ENCODE data around the gene CLCNKB. TPM values are rescaled to one million over a fixed set of nuclear protein-coding genes. Genes with fewer than 3 reads are reported as not detected.

The CLCNKB gene
- total RNA-seq, 1 donor from 2014 or later, result not detected

- DNase-seq (ENCODE audit: extremely low spot score in 2 of 2), result no peak
- H3K27ac ChIP-seq, result peak overlapping the region; percentile 63
- H3K4me3 ChIP-seq, result no peak overlapping the region
- H3K36me3 ChIP-seq, result no peaks in the 10 kb centered on the region
- TF ChIP-seq CTCF (IDR thresholded peaks at IDR 0.05) (no peak), POLR2AphosphoS5 (IDR thresholded peaks at IDR 0.05; ENCODE audit: insufficient read depth in 1 of 2, low read depth in 1 of 2) (no peak), POLR2A (IDR thresholded peaks at IDR 0.05) (no peak)
- H3K4me1 ChIP-seq, result peaks cover 17% of the 10 kb centered on the region
- intact Hi-C loops (cut with DNase I), result no loop called here
- H3K27me3 ChIP-seq, result no peaks in the 10 kb centered on the region
- H3K9me3 ChIP-seq, result no peaks in the 10 kb centered on the region
Measured at GRCh38 chr1:16063226-16063829, 19.7 kb downstream of the CLCNKB start.

- H3K27ac ChIP-seq, result peak overlapping the region; percentile 63
- H3K4me3 ChIP-seq, result no peak overlapping the region
- H3K36me3 ChIP-seq, result no peaks in the 10 kb centered on the region
- H3K9me3 ChIP-seq, result no peaks in the 10 kb centered on the region
- no peak for TF ChIP-seq POLR2AphosphoS5 (IDR thresholded peaks at IDR 0.05; ENCODE audit: insufficient read depth in 1 of 2, low read depth in 1 of 2)
- TF ChIP-seq POLR2A (IDR thresholded peaks at IDR 0.05), result no peak
- no peak for TF ChIP-seq CTCF (IDR thresholded peaks at IDR 0.05)
- no peak for DNase-seq (ENCODE audit: extremely low spot score in 2 of 2)
- peaks cover 17% of the 10 kb centered on the region for H3K4me1 ChIP-seq
- intact Hi-C loops (cut with DNase I), result no loop called here
- no peaks in the 10 kb centered on the region for H3K27me3 ChIP-seq
Measured at GRCh38 chr1:16063921-16064320, 20.3 kb downstream of the CLCNKB start.

DNA sequence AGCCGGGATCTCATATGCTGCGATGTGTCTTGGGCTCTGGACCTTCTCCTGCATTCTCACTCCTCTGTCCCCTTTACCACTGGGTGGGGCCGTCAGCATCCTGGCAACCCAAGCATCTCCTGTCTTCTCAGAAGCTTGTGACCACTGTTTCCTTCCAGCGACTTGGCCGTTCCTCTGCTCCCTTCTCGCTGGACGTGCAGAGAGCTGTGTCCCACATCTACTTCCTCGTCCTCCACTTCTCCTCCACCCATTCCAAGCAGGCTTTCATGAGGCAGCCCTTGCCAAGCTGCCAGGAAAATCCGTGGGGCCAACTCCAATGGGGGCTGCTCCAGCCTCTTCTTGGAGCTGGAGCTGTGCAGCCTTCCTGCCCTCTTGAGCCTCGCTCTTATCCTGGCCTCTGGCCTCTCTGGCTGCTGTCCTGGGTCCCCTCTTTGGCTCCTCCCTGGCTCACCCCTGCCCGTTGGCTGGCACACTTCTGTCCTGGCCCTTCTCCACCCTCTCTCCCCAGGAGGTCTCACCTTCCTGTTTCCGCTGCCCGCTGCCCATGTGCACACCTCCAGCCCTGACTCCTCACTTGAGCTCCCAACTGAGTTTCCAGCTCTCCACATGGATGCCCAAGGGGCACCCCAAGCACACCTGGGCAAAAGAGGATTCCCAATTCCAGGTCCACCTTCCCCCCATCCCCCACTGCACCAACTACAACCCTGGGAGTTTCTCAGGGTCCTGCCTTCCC lies 21.1 kb downstream of the CLCNKB start:
- peak overlapping the region; percentile 63 for H3K27ac ChIP-seq
- H3K4me1 ChIP-seq, result peaks cover 17% of the 10 kb centered on the region
- TF ChIP-seq POLR2A (IDR thresholded peaks at IDR 0.05) (no peak), POLR2AphosphoS5 (IDR thresholded peaks at IDR 0.05; ENCODE audit: insufficient read depth in 1 of 2, low read depth in 1 of 2) (peak in 1 of 2 donors; percentile 18)
- no peak for DNase-seq (ENCODE audit: extremely low spot score in 2 of 2)
- no peaks in the 10 kb centered on the region for H3K27me3 ChIP-seq
- no peaks in the 10 kb centered on the region for H3K36me3 ChIP-seq
- intact Hi-C loops (cut with DNase I), result no loop called here
- no peak overlapping the region for H3K4me3 ChIP-seq
- H3K9me3 ChIP-seq, result no peaks in the 10 kb centered on the region

GRCh38 chr1:16065269-16065576 lies 21.6 kb downstream of the CLCNKB start:
- DNase-seq (ENCODE audit: extremely low spot score in 2 of 2), result no peak
- TF ChIP-seq CTCF (IDR thresholded peaks at IDR 0.05) (no peak), POLR2AphosphoS5 (IDR thresholded peaks at IDR 0.05; ENCODE audit: insufficient read depth in 1 of 2, low read depth in 1 of 2) (no peak), POLR2A (IDR thresholded peaks at IDR 0.05) (no peak)
- intact Hi-C loops (cut with DNase I), result no loop called here
- Histone ChIP-seq H3K36me3 (no peaks in the 10 kb centered on the region), H3K27ac (peak overlapping the region; percentile 63), H3K4me1 (peaks cover 17% of the 10 kb centered on the region), H3K27me3 (no peaks in the 10 kb centered on the region), H3K9me3 (no peaks in the 10 kb centered on the region), H3K4me3 (no peak overlapping the region)

- Histone ChIP-seq H3K4me3 (no peak overlapping the region), H3K9me3 (no peaks in the 10 kb centered on the region), H3K36me3 (no peaks in the 10 kb centered on the region), H3K27me3 (no peaks in the 10 kb centered on the region), H3K27ac (no peak overlapping the region), H3K4me1 (peaks cover 17% of the 10 kb centered on the region)
- TF ChIP-seq CTCF (IDR thresholded peaks at IDR 0.05) (no peak), POLR2A (IDR thresholded peaks at IDR 0.05) (no peak), POLR2AphosphoS5 (IDR thresholded peaks at IDR 0.05; ENCODE audit: insufficient read depth in 1 of 2, low read depth in 1 of 2) (no peak)
- no peak for DNase-seq (ENCODE audit: extremely low spot score in 2 of 2)
- intact Hi-C loops (cut with DNase I), result no loop called here
Measured at GRCh38 chr1:16066245-16066644, 22.7 kb downstream of the CLCNKB start.

Data from vagina (tissue), 2 donors.